VCaP (cell line): ENCODE measurements around the gene DDR1.

Source experiments
- H3K27ac ChIP-seq: fragments of 450-650 bp; 2 replicates; pipeline ENCODE4 v1.5.1; 2017
- CTCF ChIP-seq: fragments of 450-650 bp; conservative IDR thresholded peaks from 2 replicates; pipeline ENCODE4 v1.5.1; 2017; ENCODE audit warnings: mild to moderate bottlenecking, moderate library complexity

DDR1 gene

GRCh38 chr6:30883685-30884520 is at the start of gene DDR1:
DDR1 (plus strand) TSS chr6:30884519; CDS start chr6:30888730, 4,211 bp downstream.
- TF ChIP-seq CTCF = no peak
- H3K27ac ChIP-seq = peak within 1 kb of the TSS; percentile 95

- no peak for TF ChIP-seq CTCF
- no peak overlapping the region for H3K27ac ChIP-seq
These were observed 49.7 kb upstream of the DDR1 start for GRCh38 chr6:30834646-30835045.

- H3K27ac ChIP-seq = no peak overlapping the region
These were observed 48.7 kb upstream of the DDR1 start for GRCh38 chr6:30835576-30835975.

GRCh38 chr6:30836431-30836866 is 47.9 kb upstream of the DDR1 start:
- TF ChIP-seq CTCF = no peak
- no peak overlapping the region for H3K27ac ChIP-seq

More at GRCh38 chr6:30835576-30835975, 48.7 kb upstream of the DDR1 start:
- no peak for TF ChIP-seq CTCF

- H3K27ac ChIP-seq = no peak overlapping the region
- TF ChIP-seq CTCF = no peak
These were observed 47.4 kb upstream of the DDR1 start for GRCh38 chr6:30836957-30837356.

GRCh38 chr6:30837432-30837831 is 46.9 kb upstream of the DDR1 start:
- no peak for TF ChIP-seq CTCF
- H3K27ac ChIP-seq = no peak overlapping the region

GRCh38 chr6:30837870-30838269 is 46.4 kb upstream of the DDR1 start:
- no peak for TF ChIP-seq CTCF
- H3K27ac ChIP-seq = no peak overlapping the region
